Activated T-cell treated with anti-CD3 and anti-CD28 coated beads for 24 hours (primary cell): ENCODE results near the gene TMCC2.
A peak's percentile ranks its signal among the peaks of the same experiment; 100 is the strongest.

Experiments used
- DNase-seq: peaks from one replicate; pipeline ENCODE4 v3.0.0-alpha.2; 2020; ENCODE audit warnings: low read depth

Gene TMCC2

DNA sequence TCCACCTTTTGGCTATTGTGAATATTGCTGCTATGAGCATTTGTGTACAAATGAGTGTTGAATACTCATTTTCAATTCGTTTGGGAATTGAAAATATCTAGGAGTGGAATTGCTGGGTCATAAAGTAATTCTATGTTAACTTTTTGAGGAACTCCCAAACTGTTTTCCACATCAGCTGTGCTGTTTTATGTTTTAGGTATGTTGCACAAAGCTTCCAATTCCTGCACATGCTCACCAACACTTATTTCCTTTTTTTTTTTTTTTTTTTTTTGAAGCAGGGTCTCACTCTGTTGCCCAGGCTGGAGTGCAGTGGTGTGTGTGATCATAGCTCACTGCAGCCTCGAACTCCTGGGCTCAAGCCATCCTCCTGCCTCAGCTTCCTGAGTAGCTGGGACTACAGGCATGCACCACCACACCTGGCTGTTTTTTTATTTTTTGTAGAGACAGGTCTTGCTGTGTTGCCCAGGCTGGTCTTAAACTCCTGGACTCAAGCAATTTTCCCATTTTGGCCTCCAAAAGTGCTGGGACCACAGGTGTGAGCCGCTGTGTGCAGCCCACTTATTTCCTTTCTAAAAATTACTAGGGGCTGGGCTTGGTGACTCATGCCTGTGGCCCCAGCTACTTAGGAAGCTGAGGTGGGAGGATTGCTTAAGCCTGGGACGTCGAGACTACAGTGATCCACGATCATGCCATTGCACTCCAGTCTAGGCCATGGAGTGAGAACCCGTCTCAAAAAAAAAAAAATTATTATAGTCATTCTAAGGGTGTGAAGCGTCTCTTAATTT is 33.4 kb downstream of the TMCC2 start:
- DNase-seq, result no peak

DNA sequence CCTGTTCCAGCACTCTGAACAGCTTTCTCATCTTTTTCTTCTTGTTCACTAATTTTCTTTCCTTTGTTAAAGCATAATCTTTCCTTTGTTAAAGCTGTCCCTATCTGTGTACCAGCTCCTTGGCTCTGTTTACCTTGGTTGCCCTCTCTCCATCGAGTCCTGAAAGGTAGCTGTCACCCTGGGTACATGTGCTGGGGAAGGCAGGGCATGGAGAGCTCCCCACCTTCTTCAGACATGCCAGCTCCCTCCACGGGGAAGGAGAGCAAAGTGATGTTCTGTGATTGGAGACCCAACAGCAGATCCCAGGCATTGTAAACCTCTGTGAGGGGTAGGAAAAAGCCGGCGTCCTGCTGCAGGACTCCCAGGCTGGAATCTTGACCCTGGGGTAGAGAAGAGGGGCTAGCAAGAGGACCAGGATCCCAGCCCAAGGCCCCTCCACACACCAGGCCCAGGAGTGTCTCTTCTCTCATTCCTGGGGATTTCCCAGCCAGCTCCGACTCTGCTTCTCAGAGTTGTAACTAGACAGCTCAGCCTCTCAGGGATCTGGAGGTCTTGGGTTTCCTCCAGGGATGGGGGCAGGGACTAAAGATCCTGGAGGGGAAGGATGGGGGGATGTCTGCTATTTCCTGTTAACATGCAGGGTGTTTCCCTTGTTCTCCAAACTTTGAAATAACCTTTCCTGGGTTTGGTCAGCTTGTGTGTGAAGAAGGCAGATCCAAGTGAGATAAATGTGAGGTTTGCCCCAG is 34.4 kb downstream of the TMCC2 start:
- DNase-seq, result no peak

DNA sequence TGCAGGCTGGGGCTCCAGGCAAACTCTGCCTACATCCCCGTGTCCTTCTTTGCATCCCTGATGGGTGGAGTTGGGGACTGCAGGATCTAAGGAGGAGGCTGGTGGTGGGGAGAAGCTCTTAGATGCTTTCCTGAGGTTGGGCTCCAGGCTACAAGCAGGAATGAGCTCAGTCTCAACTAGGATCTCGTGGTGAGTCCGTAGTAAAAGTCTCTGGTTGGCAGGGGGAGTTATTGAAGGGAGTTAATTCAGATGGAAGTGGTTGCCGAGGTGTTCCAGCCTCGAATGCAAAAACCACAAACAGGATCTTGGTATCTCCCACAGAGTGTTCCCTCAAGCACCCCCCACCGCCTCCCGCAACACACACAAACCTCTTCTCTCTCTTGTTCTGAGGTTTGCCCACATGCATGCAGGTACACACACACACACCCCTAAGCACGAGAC is 35.0 kb downstream of the TMCC2 start:
- DNase-seq, result no peak

DNA sequence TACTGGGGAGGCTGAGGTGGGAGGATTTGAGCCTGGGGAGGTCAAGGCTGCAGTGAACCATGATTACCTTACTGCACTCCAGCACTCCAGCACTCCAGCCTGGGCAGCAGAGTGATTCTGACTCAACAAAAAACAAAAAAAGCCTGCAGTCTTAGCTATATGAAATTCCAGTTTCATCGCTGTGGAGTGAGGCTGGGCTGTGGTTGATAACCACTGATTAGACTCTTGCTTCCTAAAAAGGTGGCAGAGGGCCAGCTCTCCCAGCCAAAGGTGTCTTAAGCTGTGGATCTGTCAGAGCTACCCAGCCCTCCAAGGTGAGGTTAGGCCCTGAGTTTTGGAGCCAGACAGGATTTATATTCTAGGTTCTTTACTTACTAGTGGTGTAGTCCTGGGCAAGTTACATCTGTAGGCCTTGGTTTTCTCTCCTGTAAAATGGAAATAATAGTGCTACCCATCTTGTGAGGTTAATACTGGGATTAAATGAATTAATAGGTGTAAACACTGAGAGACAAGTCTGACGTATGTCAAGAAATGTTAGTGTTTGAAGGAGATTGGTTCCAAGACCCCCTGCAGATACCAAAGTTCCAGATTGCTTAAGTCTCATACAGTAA is 35.9 kb downstream of the TMCC2 start:
- DNase-seq, result no peak

DNA sequence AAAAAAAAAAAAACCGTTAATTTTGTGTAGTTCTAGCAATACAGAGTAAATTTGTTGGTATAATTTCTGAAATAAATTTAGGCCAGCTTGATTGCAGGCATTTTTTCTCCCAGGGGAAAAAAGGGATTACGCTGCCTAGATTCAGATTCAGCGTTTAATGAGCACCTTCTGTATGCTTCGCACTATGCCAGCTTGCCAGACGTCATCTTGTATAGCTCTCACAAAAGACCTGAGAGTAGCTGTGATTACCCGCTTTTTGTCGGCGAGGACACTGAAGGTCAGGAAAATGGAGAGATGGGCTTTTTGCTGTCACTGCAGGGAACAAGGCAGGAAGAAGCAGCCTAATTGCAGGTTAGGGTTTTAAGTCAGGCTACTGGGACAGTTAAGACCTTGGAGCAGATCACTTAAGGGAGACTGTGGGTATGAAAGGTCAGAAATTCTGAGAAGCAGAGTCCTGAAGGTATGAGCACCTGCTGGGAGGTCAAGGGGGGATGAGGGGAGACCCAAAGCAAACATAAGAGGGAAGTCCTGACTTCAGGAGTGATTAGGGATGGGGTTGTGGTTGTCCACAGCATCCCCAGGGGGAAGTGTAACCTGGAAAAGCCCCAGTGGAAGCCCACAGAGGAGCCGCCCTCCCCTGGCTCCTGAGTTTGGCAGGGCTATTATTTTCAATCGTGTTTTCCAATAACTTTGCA is 39.0 kb downstream of the TMCC2 start:
- no peak for DNase-seq

DNA sequence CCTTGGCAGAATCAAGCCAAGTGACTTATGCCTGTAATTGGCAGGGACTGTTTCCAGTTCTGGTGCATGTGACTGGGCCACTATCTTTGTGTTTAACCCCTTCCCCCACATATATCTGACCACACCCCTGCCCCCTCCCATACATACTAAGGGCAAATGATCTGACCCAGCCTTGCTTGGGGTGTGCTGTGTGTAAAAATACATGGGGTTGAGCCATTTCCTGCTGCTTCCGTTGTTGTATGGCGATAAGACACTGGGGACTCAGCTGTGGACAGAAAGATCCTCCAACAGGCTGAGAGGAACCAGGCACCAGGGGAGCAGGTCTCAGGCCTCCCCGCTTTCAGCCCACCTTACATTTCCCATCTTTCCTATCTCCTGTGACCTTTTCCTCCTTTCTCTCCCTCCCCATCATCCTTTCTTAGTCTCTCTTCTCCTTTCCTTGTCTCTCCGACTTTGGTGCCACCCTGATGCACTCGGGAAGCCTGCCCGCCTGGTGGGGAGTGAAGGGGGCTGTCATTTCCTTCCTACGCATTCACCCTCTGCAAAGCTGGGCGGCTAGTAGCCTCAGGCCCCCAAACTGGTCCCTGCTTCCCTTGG is 39.7 kb downstream of the TMCC2 start:
- no peak for DNase-seq

DNA sequence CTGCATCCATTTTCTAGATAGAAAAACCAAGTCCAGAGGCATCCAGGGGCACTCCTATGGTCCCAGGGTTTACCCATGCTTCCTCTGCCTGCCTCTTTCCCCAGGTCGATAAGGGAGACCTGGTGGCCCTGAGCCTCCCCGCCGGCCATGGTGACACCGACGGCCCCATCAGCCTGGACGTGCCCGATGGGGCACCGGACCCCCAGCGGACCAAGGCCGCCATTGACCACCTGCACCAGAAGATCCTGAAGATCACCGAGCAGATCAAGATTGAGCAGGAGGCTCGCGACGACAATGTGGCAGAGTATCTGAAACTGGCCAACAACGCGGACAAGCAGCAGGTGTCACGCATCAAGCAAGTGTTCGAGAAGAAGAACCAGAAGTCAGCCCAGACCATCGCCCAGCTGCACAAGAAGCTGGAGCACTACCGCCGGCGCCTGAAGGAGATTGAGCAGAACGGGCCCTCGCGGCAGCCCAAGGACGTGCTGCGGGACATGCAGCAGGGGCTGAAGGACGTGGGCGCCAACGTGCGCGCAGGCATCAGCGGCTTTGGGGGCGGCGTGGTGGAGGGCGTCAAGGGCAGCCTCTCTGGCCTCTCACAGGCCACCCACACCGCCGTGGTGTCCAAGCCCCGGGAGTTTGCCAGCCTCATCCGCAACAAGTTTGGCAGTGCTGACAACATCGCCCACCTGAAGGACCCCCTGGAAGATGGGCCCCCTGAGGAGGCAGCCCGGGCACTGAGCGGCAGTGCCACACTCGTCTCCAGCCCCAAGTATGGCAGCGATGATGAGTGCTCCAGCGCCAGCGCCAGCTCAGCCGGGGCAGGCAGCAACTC is 41.3 kb downstream of the TMCC2 start:
- no peak for DNase-seq

DNA sequence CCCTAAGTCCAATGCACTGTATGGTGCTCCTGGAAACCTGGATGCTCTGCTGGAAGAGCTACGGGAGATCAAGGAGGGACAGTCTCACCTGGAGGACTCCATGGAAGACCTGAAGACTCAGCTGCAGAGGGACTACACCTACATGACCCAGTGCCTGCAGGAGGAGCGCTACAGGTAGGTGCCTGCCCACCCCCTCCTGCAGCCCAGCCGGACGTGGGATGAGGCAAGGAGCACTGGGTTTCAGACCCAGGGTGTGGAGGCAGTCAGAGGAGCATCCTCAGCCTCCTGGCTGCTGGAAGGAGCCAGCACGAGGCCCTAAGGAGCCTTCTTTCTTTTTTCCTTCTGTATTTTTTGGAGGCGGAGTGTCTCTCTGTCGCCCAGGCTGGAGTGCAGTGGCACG is 42.0 kb downstream of the TMCC2 start:
- DNase-seq, result no peak

DNA sequence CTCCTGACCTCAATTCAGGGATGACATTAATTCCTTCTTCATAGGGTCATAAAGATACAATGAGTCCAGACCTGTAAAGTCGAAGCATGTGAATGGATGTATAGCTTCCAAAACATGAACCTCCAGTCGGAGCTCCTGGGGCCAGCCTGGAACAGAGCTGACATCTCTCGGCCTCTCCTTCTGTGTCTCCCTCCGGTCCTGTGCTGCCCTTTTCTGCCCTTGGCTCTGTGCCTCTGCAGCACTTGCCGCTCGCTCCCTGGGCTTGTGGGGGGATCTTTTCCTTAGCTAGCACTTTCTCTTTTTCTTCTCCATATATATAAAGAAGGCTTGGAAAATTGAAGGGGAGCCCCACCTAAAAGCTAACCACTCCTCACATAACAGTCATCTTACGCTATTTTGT is 42.5 kb downstream of the TMCC2 start:
- DNase-seq, result no peak

DNA sequence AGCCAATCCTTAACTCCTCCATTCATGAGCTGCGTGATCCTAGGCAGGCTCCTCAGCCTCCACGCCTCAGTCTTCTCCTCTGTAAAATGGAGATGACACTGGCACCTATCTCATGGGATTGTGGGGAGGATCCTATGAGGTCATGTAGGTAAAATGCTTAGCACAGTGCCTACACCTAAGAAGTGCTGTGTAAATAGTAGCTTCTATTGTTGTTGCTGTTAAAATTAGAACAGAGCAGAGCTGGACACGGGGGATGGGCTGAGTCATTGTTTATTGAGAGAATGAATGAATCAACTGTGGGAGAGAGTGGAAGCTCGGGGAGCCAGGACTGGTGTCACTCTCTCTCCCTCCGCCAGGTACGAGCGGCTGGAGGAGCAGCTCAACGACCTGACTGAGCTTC is 43.0 kb downstream of the TMCC2 start:
- DNase-seq, result no peak

DNA sequence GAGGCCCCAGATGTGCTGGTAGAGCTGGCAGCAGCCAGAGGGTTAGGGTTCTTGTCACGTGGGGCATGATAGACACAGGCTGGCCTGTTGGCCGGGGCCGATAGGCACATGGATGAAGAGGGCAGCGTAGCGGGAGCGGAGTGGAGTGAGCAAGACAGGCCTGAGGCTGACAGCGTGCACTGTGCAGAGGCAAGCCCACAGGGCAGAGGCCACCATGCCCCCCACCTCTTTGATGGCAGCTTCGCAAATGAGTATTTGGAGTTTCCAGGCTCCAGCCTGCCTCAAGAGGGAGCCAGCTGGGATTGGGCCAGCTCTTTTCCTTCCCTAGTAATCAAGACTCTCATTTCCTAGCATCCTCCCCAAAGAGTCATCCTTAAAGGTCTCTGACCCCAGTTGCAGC is 43.5 kb downstream of the TMCC2 start:
- no peak for DNase-seq

DNA sequence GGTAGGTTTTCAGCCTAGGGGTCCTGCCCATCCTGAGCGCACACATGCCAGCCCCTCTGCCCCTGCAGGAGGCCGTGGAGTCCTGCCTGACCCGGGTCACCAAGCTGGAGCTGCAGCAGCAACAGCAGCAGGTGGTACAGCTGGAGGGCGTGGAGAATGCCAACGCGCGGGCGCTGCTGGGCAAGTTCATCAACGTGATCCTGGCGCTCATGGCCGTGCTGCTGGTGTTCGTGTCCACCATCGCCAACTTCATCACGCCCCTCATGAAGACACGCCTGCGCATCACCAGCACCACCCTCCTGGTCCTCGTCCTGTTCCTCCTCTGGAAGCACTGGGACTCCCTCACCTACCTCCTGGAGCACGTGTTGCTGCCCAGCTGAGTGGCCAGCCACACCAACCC is 44.0 kb downstream of the TMCC2 start:
- DNase-seq, result no peak

DNA sequence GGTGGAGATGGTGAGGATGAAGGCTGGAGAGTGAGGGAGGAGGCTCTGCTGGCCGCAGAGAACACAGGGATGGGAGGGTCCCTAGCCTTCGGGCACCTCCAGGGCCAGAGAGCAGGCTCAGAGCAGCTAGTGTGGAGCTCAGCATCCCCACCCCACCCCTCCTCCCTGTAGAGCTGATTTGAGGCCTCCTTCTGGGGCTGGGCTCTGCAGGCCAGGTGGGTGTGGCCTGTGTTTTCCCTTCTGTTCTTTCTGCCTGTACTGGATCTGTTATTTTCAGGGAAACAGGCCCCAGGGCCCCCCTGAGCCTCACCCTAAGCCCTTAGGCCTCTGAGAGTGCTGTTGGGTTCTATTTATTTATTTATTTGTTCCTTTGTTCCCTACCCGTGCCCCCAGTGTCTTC is 44.8 kb downstream of the TMCC2 start:
- DNase-seq, result no peak

DNA sequence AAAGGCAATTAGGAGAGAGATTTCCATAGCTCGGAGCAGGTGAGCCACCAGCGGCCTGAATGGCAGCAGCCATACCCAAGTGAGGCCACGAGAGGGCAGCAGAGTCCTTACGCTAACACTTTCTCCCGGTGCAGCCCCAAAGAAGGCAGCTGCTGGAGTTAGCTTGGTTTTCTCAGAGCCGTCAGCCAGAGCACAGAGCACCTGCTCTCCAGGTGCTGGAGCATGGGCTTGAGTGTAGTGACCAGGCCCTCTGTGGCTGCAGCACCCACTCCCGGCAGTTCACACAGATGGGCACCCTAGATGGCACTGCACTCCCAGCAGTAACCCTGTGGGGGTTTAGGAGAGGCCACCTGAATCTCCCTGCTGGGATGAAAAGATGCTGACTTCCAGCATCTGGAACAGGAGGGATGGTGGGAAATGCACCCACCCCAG is 45.8 kb downstream of the TMCC2 start:
- peak; percentile 75 for DNase-seq

DNA sequence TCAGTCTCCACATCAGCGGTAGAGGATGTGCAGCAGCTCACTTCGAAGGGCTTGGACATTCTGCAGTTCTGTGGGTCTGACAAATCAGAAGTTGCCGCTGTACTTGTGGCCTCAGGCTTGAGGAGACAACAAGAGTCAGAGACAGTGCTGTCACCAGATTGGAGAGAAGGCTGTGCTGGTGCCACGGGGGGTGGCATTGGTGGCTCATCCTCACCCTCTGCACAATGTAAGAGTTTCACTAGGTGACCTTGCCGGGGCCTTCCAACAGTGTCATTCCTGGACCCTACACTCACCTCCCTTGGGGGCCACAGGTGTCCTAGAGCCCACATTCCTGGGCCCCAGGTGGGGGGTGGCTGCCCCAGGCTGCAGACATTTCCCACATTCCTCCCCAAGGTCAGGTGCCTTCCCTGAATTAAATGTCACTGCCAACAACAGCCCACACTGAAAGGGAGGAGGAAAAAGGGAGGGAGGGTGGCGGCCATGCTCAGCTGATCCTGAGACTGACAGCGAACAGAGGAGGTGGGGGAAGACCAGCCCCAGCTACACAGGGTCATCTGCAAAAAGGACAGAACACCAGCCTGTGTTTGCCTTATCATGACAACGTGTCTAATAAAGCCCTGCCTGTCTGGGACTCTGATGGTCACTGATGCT is 46.4 kb downstream of the TMCC2 start:
- no peak for DNase-seq

DNA sequence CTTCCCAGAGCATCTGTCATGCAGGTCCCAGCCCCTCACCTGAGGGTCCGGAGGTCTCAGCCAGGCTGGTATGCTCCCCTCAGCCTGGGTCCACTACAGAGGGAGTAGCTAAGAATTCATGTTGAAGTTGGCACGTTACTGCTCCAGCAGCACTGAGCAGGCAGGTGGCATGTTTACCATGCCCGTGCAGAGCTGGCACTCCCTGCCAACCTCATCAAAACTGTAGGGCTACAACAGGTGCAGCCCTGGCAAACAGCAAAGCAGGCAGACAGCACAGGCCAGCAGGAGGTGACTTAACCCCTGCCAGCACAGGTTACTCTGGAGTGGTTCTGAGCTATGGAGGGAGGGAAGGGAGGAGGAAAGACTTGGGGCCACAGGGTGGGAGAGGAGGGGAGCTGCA is 47.4 kb downstream of the TMCC2 start:
- no peak for DNase-seq

DNA sequence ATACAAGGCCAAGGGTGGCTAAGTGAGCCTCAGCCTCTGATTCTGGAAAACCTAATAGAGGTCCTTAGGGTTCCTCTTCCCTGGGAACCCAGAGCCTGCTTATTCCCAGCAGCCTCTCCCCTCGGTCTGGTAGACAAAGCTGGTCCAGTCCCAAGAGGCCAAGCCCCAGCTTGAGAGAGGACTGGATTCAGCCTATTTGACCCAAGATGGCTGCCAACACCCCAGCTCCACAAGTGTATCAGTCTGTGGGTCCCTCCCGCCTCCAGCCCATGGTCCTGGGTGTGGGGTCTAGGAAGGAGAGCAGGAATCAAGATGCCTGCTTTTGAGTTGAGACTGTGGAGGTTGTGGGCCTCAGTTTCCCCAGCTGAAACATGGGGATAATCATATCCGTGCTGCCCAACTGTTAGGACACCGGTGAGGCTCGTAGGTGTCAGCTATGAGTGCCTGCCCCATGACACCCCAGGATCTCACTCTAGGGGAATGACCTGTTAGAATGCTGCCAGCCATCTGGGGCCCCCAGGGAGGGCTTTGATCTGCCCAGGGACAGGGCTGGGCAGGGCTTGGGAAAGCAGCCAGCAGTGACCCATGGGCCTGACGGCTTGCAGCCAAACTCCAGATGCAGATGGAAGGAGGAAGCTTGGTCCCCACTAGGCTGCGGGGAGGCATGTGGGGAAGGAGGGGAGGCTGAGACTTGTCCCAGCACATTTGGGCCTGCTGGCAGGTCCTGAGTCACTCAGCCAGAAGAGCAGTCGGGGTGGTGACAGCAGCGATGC is 48.4 kb downstream of the TMCC2 start:
- DNase-seq, result no peak

DNA sequence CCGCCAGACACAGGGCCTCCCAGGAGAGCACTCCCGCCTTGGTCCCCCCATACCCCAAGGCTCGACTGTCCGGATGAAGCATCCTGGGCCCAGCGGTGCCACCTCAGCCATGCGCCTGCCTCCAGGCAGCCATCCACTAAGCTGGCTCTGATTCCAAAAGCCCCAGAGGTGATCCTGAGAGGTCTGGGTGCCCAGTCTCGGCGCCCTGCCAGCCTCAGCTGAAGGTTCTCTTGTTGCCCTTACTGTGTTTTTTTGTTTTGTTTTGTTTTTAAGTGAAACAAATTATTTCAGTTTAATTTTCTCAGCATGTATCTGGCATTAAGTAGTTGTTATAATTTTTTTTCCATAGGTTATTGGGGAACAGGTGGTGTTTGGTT is 48.9 kb downstream of the TMCC2 start:
- no peak for DNase-seq

DNA sequence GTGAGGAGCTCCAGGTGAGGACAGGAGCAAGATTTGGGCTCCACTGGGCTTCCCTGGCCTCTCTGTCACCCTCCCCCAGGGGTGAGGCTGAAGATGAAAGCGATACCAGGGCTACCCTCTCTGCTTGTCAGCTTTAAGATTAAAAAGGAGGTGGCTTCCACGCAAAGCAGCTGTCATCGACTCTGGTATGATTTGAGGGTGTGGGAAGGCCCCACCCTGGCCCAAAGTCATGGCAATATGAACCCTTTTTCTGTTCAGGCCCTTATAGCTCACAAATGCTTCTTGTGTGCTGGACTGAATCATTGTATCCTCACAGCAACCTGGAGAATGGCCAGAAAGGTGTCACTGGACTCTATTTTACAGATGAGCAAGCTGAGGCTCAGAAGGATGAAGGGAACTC is 52.2 kb downstream of the TMCC2 start:
- DNase-seq, result no peak
